Measurements from ENCODE around the gene ZFYVE28.

- TF ChIP-seq RAD21 (IDR thresholded peaks at IDR 0.05; ENCODE audit: low read depth) = no peak
- TF ChIP-seq POLR2AphosphoS5 (IDR thresholded peaks at IDR 0.05; ENCODE audit: low read depth, low read length) = no peak
- TF ChIP-seq CTCF (IDR thresholded peaks at IDR 0.05 in 2 of 3, conservative IDR thresholded peaks at IDR 0.05 in 1 of 3; ENCODE audit: borderline replicate concordance in 1 of 3, insufficient read depth in 1 of 3, low read depth in 2 of 3, low read length in 2 of 3) = no peak
- TF ChIP-seq POLR2A (IDR thresholded peaks at IDR 0.05; ENCODE audit: borderline replicate concordance, extremely low read depth, insufficient read depth, insufficient read length) = no peak
- TF ChIP-seq MAX (IDR thresholded peaks at IDR 0.05) = no peak
- no peak for TF ChIP-seq EGR1 (IDR thresholded peaks at IDR 0.05; ENCODE audit: low read depth)
- TF ChIP-seq EZH2phosphoT487 (IDR thresholded peaks at IDR 0.05; ENCODE audit: borderline replicate concordance) = no peak
- no peak for TF ChIP-seq SP1 (IDR thresholded peaks at IDR 0.05; ENCODE audit: low read depth)
- no peak for TF ChIP-seq EZH2 (IDR thresholded peaks at IDR 0.05)
- TF ChIP-seq REST (IDR thresholded peaks at IDR 0.05; ENCODE audit: low read depth) = no peak
- TF ChIP-seq CEBPB (IDR thresholded peaks at IDR 0.05; ENCODE audit: low read depth) = no peak
- TF ChIP-seq YY1 (IDR thresholded peaks at IDR 0.05; ENCODE audit: extremely low read depth, insufficient replicate concordance, low read depth, low read length) = no peak
Measured at GRCh38 chr4:2285613-2286381, 132.6 kb downstream of the ZFYVE28 start.

Data from HCT116 (cell line).